ENCODE measurements around the gene CAVIN3.

CAVIN3 gene

DNA sequence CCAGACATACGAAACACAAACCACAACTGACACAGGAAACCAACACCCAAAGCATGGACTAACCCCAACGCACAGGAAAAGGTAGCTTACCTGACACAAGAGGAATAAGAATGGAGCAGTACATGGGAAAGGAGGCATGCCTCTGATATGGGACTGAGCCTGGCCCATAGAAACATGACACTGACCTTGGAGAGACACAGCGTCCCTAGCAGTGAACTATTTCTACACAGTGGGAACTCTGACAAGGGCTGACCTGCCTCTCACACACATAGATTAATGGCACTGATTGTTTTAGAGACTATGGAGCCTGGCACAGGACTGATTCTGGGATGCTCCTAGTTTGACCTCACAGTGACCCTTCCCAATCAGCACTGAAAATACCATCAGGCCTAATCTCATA, 48.7 kb downstream of the CAVIN3 start:
- no peaks in the 10 kb centered on the region for H3K36me3 ChIP-seq (ENCODE audit: control insufficient read depth, insufficient read depth, low read length)
- no peaks in the 10 kb centered on the region for H3K27me3 ChIP-seq (ENCODE audit: control insufficient read depth, insufficient read depth, low read length)
- no peaks in the 10 kb centered on the region for H3K4me1 ChIP-seq
- no peaks in the 10 kb centered on the region for H3K79me2 ChIP-seq
- TF ChIP-seq, protein P1, sequence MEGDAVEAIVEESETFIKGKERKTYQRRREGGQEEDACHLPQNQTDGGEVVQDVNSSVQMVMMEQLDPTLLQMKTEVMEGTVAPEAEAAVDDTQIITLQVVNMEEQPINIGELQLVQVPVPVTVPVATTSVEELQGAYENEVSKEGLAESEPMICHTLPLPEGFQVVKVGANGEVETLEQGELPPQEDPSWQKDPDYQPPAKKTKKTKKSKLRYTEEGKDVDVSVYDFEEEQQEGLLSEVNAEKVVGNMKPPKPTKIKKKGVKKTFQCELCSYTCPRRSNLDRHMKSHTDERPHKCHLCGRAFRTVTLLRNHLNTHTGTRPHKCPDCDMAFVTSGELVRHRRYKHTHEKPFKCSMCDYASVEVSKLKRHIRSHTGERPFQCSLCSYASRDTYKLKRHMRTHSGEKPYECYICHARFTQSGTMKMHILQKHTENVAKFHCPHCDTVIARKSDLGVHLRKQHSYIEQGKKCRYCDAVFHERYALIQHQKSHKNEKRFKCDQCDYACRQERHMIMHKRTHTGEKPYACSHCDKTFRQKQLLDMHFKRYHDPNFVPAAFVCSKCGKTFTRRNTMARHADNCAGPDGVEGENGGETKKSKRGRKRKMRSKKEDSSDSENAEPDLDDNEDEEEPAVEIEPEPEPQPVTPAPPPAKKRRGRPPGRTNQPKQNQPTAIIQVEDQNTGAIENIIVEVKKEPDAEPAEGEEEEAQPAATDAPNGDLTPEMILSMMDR (IDR thresholded peaks at IDR 0.05): no peak
- H3K9ac ChIP-seq: no peak overlapping the region
- H3K4me2 ChIP-seq (ENCODE audit: low read length): no peak overlapping the region
- H3K27ac ChIP-seq: no peak overlapping the region
- H3K4me3 ChIP-seq (ENCODE audit: low read depth, low read length): no peak overlapping the region
- no peaks in the 10 kb centered on the region for H3K9me3 ChIP-seq (ENCODE audit: control insufficient read depth, low read length)
- no peak overlapping the region for H2AFZ ChIP-seq

DNA sequence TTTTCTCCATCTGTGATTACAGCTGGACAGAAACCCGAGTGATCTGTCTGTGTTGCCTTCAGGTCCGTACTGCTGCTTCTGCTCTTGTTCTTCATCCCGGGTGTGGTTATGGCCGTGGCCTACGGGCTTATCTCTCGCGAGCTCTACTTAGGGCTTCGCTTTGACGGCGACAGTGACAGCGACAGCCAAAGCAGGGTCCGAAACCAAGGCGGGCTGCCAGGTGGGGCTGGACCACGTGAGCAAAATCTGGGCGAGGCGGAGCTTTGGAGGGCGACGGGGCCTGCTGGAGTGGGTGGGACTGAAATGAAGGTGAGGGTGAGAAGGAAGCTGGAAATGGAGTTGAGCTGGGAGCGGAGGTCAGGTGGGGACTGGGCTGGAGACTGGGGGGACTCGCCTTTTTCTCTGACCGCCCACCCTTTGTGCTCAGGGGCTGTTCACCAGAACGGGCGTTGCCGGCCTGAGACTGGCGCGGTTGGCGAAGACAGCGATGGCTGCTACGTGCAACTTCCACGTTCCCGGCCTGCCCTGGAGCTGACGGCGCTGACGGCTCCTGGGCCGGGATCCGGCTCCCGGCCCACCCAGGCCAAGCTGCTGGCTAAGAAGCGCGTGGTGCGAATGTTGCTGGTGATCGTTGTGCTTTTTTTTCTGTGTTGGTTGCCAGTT, 49.6 kb downstream of the CAVIN3 start:
- no peak overlapping the region for H2AFZ ChIP-seq
- no peak overlapping the region for H3K9ac ChIP-seq
- no peaks in the 10 kb centered on the region for H3K36me3 ChIP-seq (ENCODE audit: control insufficient read depth, insufficient read depth, low read length)
- no peaks in the 10 kb centered on the region for H3K27me3 ChIP-seq (ENCODE audit: control insufficient read depth, insufficient read depth, low read length)
- H3K4me3 ChIP-seq (ENCODE audit: low read depth, low read length): no peak overlapping the region
- no peak overlapping the region for H3K4me2 ChIP-seq (ENCODE audit: low read length)
- H3K27ac ChIP-seq: no peak overlapping the region
- no peaks in the 10 kb centered on the region for H3K9me3 ChIP-seq (ENCODE audit: control insufficient read depth, low read length)
- TF ChIP-seq, protein P1 (IDR thresholded peaks at IDR 0.05): no peak
- no peaks in the 10 kb centered on the region for H3K79me2 ChIP-seq
- H3K4me1 ChIP-seq: no peaks in the 10 kb centered on the region

DNA sequence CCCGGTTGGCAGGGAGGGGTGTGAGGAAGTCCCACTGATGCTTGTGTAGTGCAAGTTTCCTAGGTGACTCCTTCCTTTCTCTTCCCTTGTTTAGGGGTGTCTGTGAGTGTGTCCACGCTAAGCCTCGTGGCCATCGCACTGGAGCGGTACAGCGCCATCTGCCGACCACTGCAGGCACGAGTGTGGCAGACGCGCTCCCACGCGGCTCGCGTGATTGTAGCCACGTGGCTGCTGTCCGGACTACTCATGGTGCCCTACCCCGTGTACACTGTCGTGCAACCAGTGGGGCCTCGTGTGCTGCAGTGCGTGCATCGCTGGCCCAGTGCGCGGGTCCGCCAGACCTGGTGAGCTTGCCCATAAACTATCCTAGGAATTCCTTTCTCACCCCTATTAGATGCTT, 50.3 kb downstream of the CAVIN3 start:
- H3K79me2 ChIP-seq: no peaks in the 10 kb centered on the region
- no peak overlapping the region for H3K4me3 ChIP-seq (ENCODE audit: low read depth, low read length)
- H3K4me1 ChIP-seq: no peaks in the 10 kb centered on the region
- no peaks in the 10 kb centered on the region for H3K27me3 ChIP-seq (ENCODE audit: control insufficient read depth, insufficient read depth, low read length)
- no peak overlapping the region for H2AFZ ChIP-seq
- TF ChIP-seq, protein P1 (IDR thresholded peaks at IDR 0.05): no peak
- H3K36me3 ChIP-seq (ENCODE audit: control insufficient read depth, insufficient read depth, low read length): no peaks in the 10 kb centered on the region
- H3K27ac ChIP-seq: no peak overlapping the region
- H3K9me3 ChIP-seq (ENCODE audit: control insufficient read depth, low read length): no peaks in the 10 kb centered on the region
- H3K4me2 ChIP-seq (ENCODE audit: low read length): no peak overlapping the region
- no peak overlapping the region for H3K9ac ChIP-seq

Data from parathyroid adenoma (tissue), 2 donors.